IPS DF 6.9 (cell line): ENCODE measurements around the gene NT5DC2.

ENCODE experiments used
- DNase-seq: peaks from one replicate; pipeline ENCODE4 v3.0.0-alpha.2; 2013; ENCODE audit warnings: low read depth, low spot score
- H3K27ac ChIP-seq: one replicate; pipeline ENCODE4 v1.5.1; 2013; ENCODE audit warnings: low read length, control low read depth
- H3K27me3 ChIP-seq: 2 replicates; pipeline ENCODE4 v1.6.1; 2013; ENCODE audit warnings: mild to moderate bottlenecking, low read length; ENCODE audit not compliant: control insufficient read depth, insufficient read depth
- H3K36me3 ChIP-seq: 2 replicates; pipeline ENCODE4 v1.6.1; 2013; ENCODE audit warnings: low read length; ENCODE audit not compliant: control insufficient read depth, insufficient read depth
- H3K4me1 ChIP-seq: 2 replicates; pipeline ENCODE4 v1.6.1; 2013; ENCODE audit warnings: low read length; ENCODE audit not compliant: control insufficient read depth, insufficient read depth
- H3K4me3 ChIP-seq: 2 replicates; pipeline ENCODE4 v1.5.1; 2013; ENCODE audit warnings: mild to moderate bottlenecking, low read length
- H3K9me3 ChIP-seq: 2 replicates; pipeline ENCODE4 v1.6.1; 2013; ENCODE audit warnings: low read length, inconsistent platforms; ENCODE audit not compliant: control insufficient read depth, insufficient read depth
- WGBS: extraction: QIAGEN DNeasy Blood & Tissue Kit; methylation state at CpG from one replicate; pipeline ENCODE4 v1.1.7; 2013; ENCODE audit warnings: mixed read lengths, missing lambda C conversion rate; ENCODE audit not compliant: insufficient read length, insufficient coverage; 5-methylcytosine and 5-hydroxymethylcytosine counted together

NT5DC2 gene

GRCh38 chr3:52524258-52524751 is 9.4 kb downstream of the NT5DC2 start:
- Histone ChIP-seq H3K36me3 (peaks cover 48% of the 10 kb centered on the region), H3K9me3 (no peaks in the 10 kb centered on the region), H3K27me3 (no peaks in the 10 kb centered on the region), H3K4me3 (no peak overlapping the region), H3K4me1 (no peaks in the 10 kb centered on the region), H3K27ac (no peak overlapping the region)
- WGBS, result no CpG with 5 or more reads among the region's 18 CpGs
- DNase-seq, result no peak

- no peak for DNase-seq
- H3K27me3 ChIP-seq, result no peaks in the 10 kb centered on the region
- H3K4me1 ChIP-seq, result peaks cover 2% of the 10 kb centered on the region; the same call in 1 of the 2 replicates
- H3K9me3 ChIP-seq, result no peaks in the 10 kb centered on the region
- no CpG with 5 or more reads among the region's 26 CpGs for WGBS
- no peak overlapping the region for H3K27ac ChIP-seq
- peaks cover 41% of the 10 kb centered on the region for H3K36me3 ChIP-seq
- H3K4me3 ChIP-seq, result no peak overlapping the region
Measured at GRCh38 chr3:52523386-52524257, 10.0 kb downstream of the NT5DC2 start.

- Histone ChIP-seq H3K4me3 (no peak overlapping the region), H3K27ac (no peak overlapping the region), H3K27me3 (no peaks in the 10 kb centered on the region), H3K4me1 (peaks cover 4% of the 10 kb centered on the region; the same call in 1 of the 2 replicates), H3K9me3 (no peaks in the 10 kb centered on the region), H3K36me3 (peaks cover 33% of the 10 kb centered on the region)
- WGBS, result no CpG with 5 or more reads among the region's 14 CpGs
- DNase-seq, result no peak
Measured at GRCh38 chr3:52522651-52523251, 10.9 kb downstream of the NT5DC2 start.

GRCh38 chr3:52521881-52522650 is 11.6 kb downstream of the NT5DC2 start:
- no peaks in the 10 kb centered on the region for H3K9me3 ChIP-seq
- WGBS, result no CpG with 5 or more reads among the region's 33 CpGs
- H3K36me3 ChIP-seq, result peaks cover 26% of the 10 kb centered on the region
- no peaks in the 10 kb centered on the region for H3K27me3 ChIP-seq
- H3K4me1 ChIP-seq, result peaks cover 4% of the 10 kb centered on the region; the same call in 1 of the 2 replicates
- DNase-seq, result no peak
- H3K4me3 ChIP-seq, result no peak overlapping the region
- no peak overlapping the region for H3K27ac ChIP-seq

GRCh38 chr3:52521488-52521824 is 12.2 kb downstream of the NT5DC2 start:
- Histone ChIP-seq H3K9me3 (no peaks in the 10 kb centered on the region), H3K4me1 (peaks cover 4% of the 10 kb centered on the region; the same call in 1 of the 2 replicates), H3K27me3 (no peaks in the 10 kb centered on the region), H3K36me3 (peaks cover 22% of the 10 kb centered on the region), H3K27ac (no peak overlapping the region), H3K4me3 (no peak overlapping the region)
- no peak for DNase-seq
- WGBS, result no CpG with 5 or more reads among the region's 8 CpGs

GRCh38 chr3:52520716-52521487 is 12.8 kb downstream of the NT5DC2 start:
- DNase-seq, result no peak
- Histone ChIP-seq H3K4me1 (peaks cover 4% of the 10 kb centered on the region; the same call in 1 of the 2 replicates), H3K27ac (no peak overlapping the region), H3K36me3 (peaks cover 18% of the 10 kb centered on the region), H3K4me3 (no peak overlapping the region), H3K27me3 (no peaks in the 10 kb centered on the region), H3K9me3 (no peaks in the 10 kb centered on the region)
- WGBS, result no CpG with 5 or more reads among the region's 20 CpGs

- peaks cover 11% of the 10 kb centered on the region for H3K36me3 ChIP-seq
- peaks cover 4% of the 10 kb centered on the region; the same call in 1 of the 2 replicates for H3K4me1 ChIP-seq
- WGBS, result no CpG with 5 or more reads among the region's 14 CpGs
- H3K27me3 ChIP-seq, result no peaks in the 10 kb centered on the region
- no peak overlapping the region for H3K4me3 ChIP-seq
- H3K27ac ChIP-seq, result no peak overlapping the region
- H3K9me3 ChIP-seq, result no peaks in the 10 kb centered on the region
- DNase-seq, result no peak
Measured at GRCh38 chr3:52520141-52520667, 13.5 kb downstream of the NT5DC2 start.

GRCh38 chr3:52519445-52520140 is 14.1 kb downstream of the NT5DC2 start:
- no CpG with 5 or more reads among the region's 22 CpGs for WGBS
- H3K4me3 ChIP-seq, result no peak overlapping the region; the same call in 1 of the 2 replicates
- peaks cover 4% of the 10 kb centered on the region; the same call in 1 of the 2 replicates for H3K4me1 ChIP-seq
- H3K27ac ChIP-seq, result no peak overlapping the region
- H3K36me3 ChIP-seq, result peaks cover 7% of the 10 kb centered on the region
- no peaks in the 10 kb centered on the region for H3K9me3 ChIP-seq
- H3K27me3 ChIP-seq, result no peaks in the 10 kb centered on the region
- DNase-seq, result no peak

GRCh38 chr3:52518723-52519444 is 14.8 kb downstream of the NT5DC2 start:
- H3K4me3 ChIP-seq, result peak overlapping the region; percentile 56; the same call in 1 of the 2 replicates
- no peaks in the 10 kb centered on the region for H3K27me3 ChIP-seq
- no CpG with 5 or more reads among the region's 50 CpGs for WGBS
- DNase-seq, result no peak
- H3K36me3 ChIP-seq, result no peaks in the 10 kb centered on the region; the same call in 1 of the 2 replicates
- no peaks in the 10 kb centered on the region for H3K9me3 ChIP-seq
- no peak overlapping the region for H3K27ac ChIP-seq
- peaks cover 4% of the 10 kb centered on the region; the same call in 1 of the 2 replicates for H3K4me1 ChIP-seq
